OCI-LY7 (cell line): ENCODE data around the gene FBXO2. TPM values are rescaled to one million over a fixed set of nuclear protein-coding genes. Genes with fewer than 3 reads are reported as not detected.

Source experiments
- Bru-seq: library from RNA; stranded (reverse); fragments of 400-500 nt; gene quantifications from one replicate; lab custom pipeline; 2021; lab: Mats Ljungman, UMichigan
- BruChase-seq, 2 experiments: library from RNA; stranded (reverse); fragments of 400-500 nt; gene quantifications; one replicate each; lab custom pipeline; 2021; lab: Mats Ljungman, UMichigan
- BruUV-seq: library from RNA; stranded (reverse); fragments of 400-500 nt; replicated peaks from 2 replicates; lab custom pipeline; 2021; lab: Mats Ljungman, UMichigan
- CTCF ChIA-PET: fragments of 300-600 bp; sonication (Branson Sonifier 250); formaldehyde crosslinking; loops from one replicate; lab custom pipeline; 2022; ENCODE audit warnings: antibody characterized with exemption; ENCODE audit not compliant: unreplicated experiment; lab: Charles Lee
- POLR2A ChIA-PET: fragments of 300-600 bp; sonication (Branson Sonifier 250); formaldehyde crosslinking; loops from one replicate; lab custom pipeline; 2022; ENCODE audit warnings: antibody characterized with exemption; lab: Charles Lee
- DNase-seq: peaks from one replicate; pipeline ENCODE4 v3.0.0-alpha.2; 2015; ENCODE audit warnings: low spot score
- H2AFZ ChIP-seq: fragments of 200-600 bp; sonication (generic), shearing (Covaris generic); 2 replicates; pipeline ENCODE4 v1.6.1; 2014; ENCODE audit warnings: mild to moderate bottlenecking, antibody characterized with exemption, low read length, moderate library complexity
- H3K27ac ChIP-seq: fragments of 200-600 bp; sonication (generic); 2 replicates; pipeline ENCODE4 v1.5.1; 2014; ENCODE audit warnings: mixed run types, low read depth, mild to moderate bottlenecking, moderate library complexity, low read length, inconsistent platforms; ENCODE audit not compliant: poor library complexity, severe bottlenecking
- H3K36me3 ChIP-seq: fragments of 200-600 bp; sonication (generic); 2 replicates; pipeline ENCODE4 v1.6.1; 2014; ENCODE audit warnings: mild to moderate bottlenecking, antibody characterized with exemption, low read length, moderate library complexity, mixed read lengths; ENCODE audit not compliant: insufficient read depth
- H3K4me1 ChIP-seq: fragments of 200-600 bp; sonication (generic); 2 replicates; pipeline ENCODE4 v1.5.1; 2014; ENCODE audit warnings: mild to moderate bottlenecking, low read length; ENCODE audit not compliant: insufficient read depth, poor library complexity, severe bottlenecking
- H3K4me2 ChIP-seq: fragments of 200-600 bp; sonication (generic); 2 replicates; pipeline ENCODE4 v1.6.1; 2014; ENCODE audit warnings: mild to moderate bottlenecking, low read length
- H3K4me3 ChIP-seq: fragments of 200-600 bp; sonication (generic); 2 replicates; pipeline ENCODE4 v1.5.1; 2014; ENCODE audit warnings: mild to moderate bottlenecking, low read depth, low read length; ENCODE audit not compliant: poor library complexity, severe bottlenecking
- H3K79me2 ChIP-seq: fragments of 200-600 bp; sonication (generic); 2 replicates; pipeline ENCODE4 v1.6.1; 2016; ENCODE audit warnings: low read depth, mild to moderate bottlenecking, low read length, moderate library complexity, mixed read lengths; ENCODE audit not compliant: insufficient read depth
- H3K9me2 ChIP-seq: fragments of 200-600 bp; sonication (generic); 2 replicates; pipeline ENCODE4 v1.6.1; 2016; ENCODE audit warnings: mild to moderate bottlenecking, low read length, mixed read lengths; ENCODE audit not compliant: insufficient read depth
- H3K9me3 ChIP-seq: fragments of 200-600 bp; sonication (generic); 2 replicates; pipeline ENCODE4 v1.6.1; 2014; ENCODE audit warnings: mild to moderate bottlenecking, mixed run types, low read length, mixed read lengths
- H4K20me1 ChIP-seq: fragments of 200-600 bp; sonication (generic); 2 replicates; pipeline ENCODE4 v1.6.1; 2014; ENCODE audit warnings: mild to moderate bottlenecking, antibody characterized with exemption, low read length, moderate library complexity, mixed read lengths; ENCODE audit not compliant: insufficient read depth
- EZH2phosphoT487 ChIP-seq: fragments of 200-600 bp; sonication (generic); IDR thresholded peaks from 2 replicates; pipeline ENCODE4 v1.6.1; 2018; ENCODE audit warnings: low read depth, borderline replicate concordance, mild to moderate bottlenecking, mixed run types, antibody characterized with exemption, low read length, moderate library complexity, mixed read lengths
- intact Hi-C: fragments of 100-400 bp; cut with micrococcal nuclease; formaldehyde crosslinking; loops from one replicate; pipeline ENCODE4 v1.10.0; 2022; ENCODE audit not compliant: unreplicated experiment
- long read RNA-seq: library from polyadenylated mRNA; stranded (forward); transcript quantifications from one replicate; pipeline ENCODE4 v2.0.0, GENCODE V29; 2022
- total RNA-seq, 2 experiments: library from RNA; depleted of rRNA in 1 of 2; stranded (reverse); fragments of >200 nt in 1 of 2; shearing (Covaris generic) in 1 of 2; gene quantifications; 2 replicates each; pipeline ENCODE4 v1.2.3, GENCODE V29; 2014 to 2022
- TF ChIP-seq, protein P1 (sequence below): fragments of 200-600 bp; sonication (generic); conservative IDR thresholded peaks from 2 replicates; pipeline ENCODE4 v1.5.1; 2014; ENCODE audit warnings: mild to moderate bottlenecking, antibody characterized with exemption, low read length, moderate library complexity, mixed read lengths

The FBXO2 gene, protein sequence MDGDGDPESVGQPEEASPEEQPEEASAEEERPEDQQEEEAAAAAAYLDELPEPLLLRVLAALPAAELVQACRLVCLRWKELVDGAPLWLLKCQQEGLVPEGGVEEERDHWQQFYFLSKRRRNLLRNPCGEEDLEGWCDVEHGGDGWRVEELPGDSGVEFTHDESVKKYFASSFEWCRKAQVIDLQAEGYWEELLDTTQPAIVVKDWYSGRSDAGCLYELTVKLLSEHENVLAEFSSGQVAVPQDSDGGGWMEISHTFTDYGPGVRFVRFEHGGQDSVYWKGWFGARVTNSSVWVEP
- 1.8 and 2.7 TPM in 2 replicates for total RNA-seq (2014; rRNA removed; shearing (Covaris generic))
- total RNA-seq (2022), result 6.0 and 6.1 TPM in 2 replicates
- Bru-seq, nascent RNA, result percentile 33 among the genes with signal in this experiment
- BruChase-seq, experiment 1, labeled RNA remaining after a 6-hour chase, result percentile 28 among the genes with signal in this experiment
- percentile 24 among the genes with signal in this experiment for BruChase-seq, experiment 2, labeled RNA remaining after a 2-hour chase
- long read RNA-seq, transcript FBXO2-201 (6 exons, 1,560 nt), result major isoform, 6 of 10 reads
- long read RNA-seq, partial matches to known transcripts, result 3 of 10 reads
- long read RNA-seq, other reads (novel, unspliced or antisense), result 1 of 10 reads

DNA sequence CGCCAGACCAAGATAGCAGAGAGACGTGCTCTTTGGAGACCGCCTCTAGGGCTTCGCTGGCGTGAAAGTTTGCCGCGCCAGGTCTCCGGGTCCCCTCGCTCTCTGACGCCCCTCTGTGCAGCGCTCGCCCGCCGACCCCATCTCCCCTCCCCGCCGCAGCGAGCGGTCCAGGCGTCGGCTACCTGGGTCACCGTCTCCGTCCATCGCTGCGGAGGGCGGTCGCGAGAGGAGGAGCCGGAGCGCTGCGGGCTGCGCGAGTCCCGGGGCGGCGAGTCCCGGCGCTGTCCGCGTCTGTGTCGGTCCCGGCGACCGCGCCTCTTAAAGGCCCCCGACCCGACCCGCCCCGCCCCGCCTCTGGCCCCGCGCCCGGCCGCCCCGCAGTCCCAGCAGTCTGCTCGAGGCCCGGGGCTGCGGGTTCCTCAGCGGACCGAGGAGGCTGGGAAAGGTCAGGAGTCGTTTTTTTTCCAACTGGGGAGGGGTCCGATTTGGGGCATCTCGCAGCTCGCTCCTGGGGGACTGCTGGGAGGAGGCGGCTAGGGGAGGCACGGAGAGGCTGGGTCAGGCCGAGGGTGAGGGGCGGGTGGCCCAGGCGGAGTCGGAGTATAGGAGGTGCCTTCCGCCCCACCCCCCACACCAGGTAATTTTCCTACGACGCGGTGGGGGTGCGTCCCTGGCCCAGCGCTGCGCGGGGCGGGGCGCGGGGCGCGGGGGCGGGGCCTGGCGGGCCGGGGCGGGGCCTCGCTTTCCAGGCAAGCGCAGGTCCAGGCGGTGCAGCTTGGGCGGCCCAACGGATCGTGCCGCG, at the start of gene FBXO2, which contains the start of gene FBXO44:
Gene FBXO2, minus strand, starts transcription at position 293 of the 802 bp plus-strand sequence. Its CDS starts 89 bp downstream, at position 204.
Gene FBXO44, plus strand, starts transcription at position 741 of the 802 bp plus-strand sequence. CDS start 959 bp downstream, outside the sequence.
- POLR2A ChIA-PET, result interaction anchor here (0.6 to 2.2 kb wide), 2 partner anchors 28 to 126 kb away, joined by 6 to 16 read pairs; partner anchors contain the start of gene MAD2L2
- Histone ChIP-seq H3K9me3 (no peaks in the 10 kb centered on the region), H3K4me2 (peak within 1 kb of the TSS; percentile 85), H4K20me1 (no peaks in the 10 kb centered on the region), H3K79me2 (no peaks in the 10 kb centered on the region), H3K36me3 (peaks cover 7% of the 10 kb centered on the region; the same call in 1 of the 2 replicates), H3K27ac (no peak within 1 kb of the TSS), H3K4me1 (peaks cover 25% of the 10 kb centered on the region), H2AFZ (peak within 1 kb of the TSS; percentile 47; the same call in 1 of the 2 replicates), H3K4me3 (peak within 1 kb of the TSS; percentile 72), H3K9me2 (no peaks in the 10 kb centered on the region)
- no TSS peak for BruUV-seq
- intact Hi-C loops, result loop anchor here (10.0 kb wide), 1 partner anchor 310 kb away; no protein-coding TSS in a partner anchor
- CTCF ChIA-PET, result interaction anchor here (0.6 to 1.1 kb wide), 2 partner anchors 65 to 555 kb away, joined by 3 to 5 read pairs; no protein-coding TSS in a partner anchor
- TF ChIP-seq EZH2phosphoT487, result no peak
- TF ChIP-seq, protein P1, sequence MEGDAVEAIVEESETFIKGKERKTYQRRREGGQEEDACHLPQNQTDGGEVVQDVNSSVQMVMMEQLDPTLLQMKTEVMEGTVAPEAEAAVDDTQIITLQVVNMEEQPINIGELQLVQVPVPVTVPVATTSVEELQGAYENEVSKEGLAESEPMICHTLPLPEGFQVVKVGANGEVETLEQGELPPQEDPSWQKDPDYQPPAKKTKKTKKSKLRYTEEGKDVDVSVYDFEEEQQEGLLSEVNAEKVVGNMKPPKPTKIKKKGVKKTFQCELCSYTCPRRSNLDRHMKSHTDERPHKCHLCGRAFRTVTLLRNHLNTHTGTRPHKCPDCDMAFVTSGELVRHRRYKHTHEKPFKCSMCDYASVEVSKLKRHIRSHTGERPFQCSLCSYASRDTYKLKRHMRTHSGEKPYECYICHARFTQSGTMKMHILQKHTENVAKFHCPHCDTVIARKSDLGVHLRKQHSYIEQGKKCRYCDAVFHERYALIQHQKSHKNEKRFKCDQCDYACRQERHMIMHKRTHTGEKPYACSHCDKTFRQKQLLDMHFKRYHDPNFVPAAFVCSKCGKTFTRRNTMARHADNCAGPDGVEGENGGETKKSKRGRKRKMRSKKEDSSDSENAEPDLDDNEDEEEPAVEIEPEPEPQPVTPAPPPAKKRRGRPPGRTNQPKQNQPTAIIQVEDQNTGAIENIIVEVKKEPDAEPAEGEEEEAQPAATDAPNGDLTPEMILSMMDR, result no peak
- peak; percentile 67 for DNase-seq

DNA sequence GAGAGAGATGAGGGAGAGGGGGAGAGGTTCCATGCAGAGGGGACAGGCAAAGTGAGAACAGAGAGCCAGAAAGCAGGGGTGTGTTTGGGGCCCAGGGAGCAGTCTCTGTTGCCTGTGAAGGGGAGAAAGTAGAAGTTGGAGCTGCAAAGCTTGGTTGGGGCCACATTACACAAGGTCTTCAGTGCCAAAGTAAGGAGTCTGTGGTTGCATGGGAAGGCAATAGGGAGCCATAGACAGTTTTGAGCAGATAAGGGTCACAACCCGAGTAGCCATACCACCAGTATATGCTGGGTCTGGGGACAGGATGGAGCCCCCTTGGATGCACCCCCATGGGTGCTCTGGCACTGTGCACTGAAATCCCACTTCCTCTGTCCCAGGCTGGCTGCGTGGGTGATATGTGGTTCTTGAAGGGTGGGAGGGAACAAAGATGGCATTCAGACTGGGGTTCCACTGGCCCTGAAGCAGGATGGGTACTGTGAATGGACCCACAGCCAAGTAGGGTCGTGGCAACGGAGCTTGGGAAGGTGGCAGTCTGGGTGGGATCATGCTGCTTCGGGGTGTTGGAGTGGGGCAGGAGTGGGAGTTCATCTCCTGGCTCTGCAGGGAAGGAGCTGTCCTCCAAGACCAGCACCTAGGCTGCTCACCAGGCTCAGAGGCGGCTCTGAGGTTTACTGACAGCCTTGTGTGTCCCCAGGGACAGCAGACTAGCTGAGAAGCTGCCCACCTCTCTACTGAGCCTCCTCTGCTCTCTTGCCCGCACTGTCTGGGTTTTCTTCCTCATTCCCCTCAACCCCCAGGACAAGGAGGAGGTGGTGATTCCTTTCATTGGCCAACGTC, 49.3 kb upstream of the FBXO2 start:
- no peaks in the 10 kb centered on the region for H3K79me2 ChIP-seq
- BruUV-seq, result no TSS peak
- no peaks in the 10 kb centered on the region for H3K36me3 ChIP-seq

More for the DNA sequence above, 49.3 kb upstream of the FBXO2 start:
- H3K9me3 ChIP-seq, result no peaks in the 10 kb centered on the region
- TF ChIP-seq EZH2phosphoT487, result no peak
- TF ChIP-seq, protein P1, result no peak
- intact Hi-C loops, result no loop called here
- no peak overlapping the region for H2AFZ ChIP-seq
- POLR2A ChIA-PET, result interaction anchor here (1.2 kb wide), 1 partner anchor 19 kb away, joined by 3 read pairs; no protein-coding TSS in a partner anchor
- DNase-seq, result no peak
- no peak overlapping the region for H3K4me2 ChIP-seq
- no peaks in the 10 kb centered on the region for H3K9me2 ChIP-seq
- no peak overlapping the region for H3K27ac ChIP-seq
- no peak overlapping the region for H3K4me3 ChIP-seq
- H4K20me1 ChIP-seq, result no peaks in the 10 kb centered on the region
- CTCF ChIA-PET, result no interaction called here
- no peaks in the 10 kb centered on the region for H3K4me1 ChIP-seq
